Measurements from ENCODE around the gene MICALL2. TPM values are rescaled to one million over a fixed set of nuclear protein-coding genes. Genes with fewer than 3 reads are reported as not detected.

Gene MICALL2
- total RNA-seq, 1 donor from 2014 or later: 14.7 TPM

GRCh38 chr7:1478480-1478879 is 19.2 kb upstream of the MICALL2 start:
- no peak for DNase-seq (ENCODE audit: low read depth)
- no peak for TF ChIP-seq CTCF (IDR thresholded peaks at IDR 0.05; ENCODE audit: insufficient read depth, low read length, poor library complexity, severe bottlenecking)
- Histone ChIP-seq H3K4me3 (ENCODE audit: low read depth, low read length) (no peak overlapping the region), H3K36me3 (ENCODE audit: control insufficient read depth, insufficient read depth, low read length) (no peaks in the 10 kb centered on the region), H3K27me3 (ENCODE audit: control insufficient read depth, insufficient read depth, low read length) (no peaks in the 10 kb centered on the region)

- TF ChIP-seq CTCF (IDR thresholded peaks at IDR 0.05; ENCODE audit: insufficient read depth, low read length, poor library complexity, severe bottlenecking): no peak
- H3K4me3 ChIP-seq (ENCODE audit: low read depth, low read length): no peak overlapping the region
- DNase-seq (ENCODE audit: low read depth): no peak
- no peaks in the 10 kb centered on the region for H3K27me3 ChIP-seq (ENCODE audit: control insufficient read depth, insufficient read depth, low read length)
- no peaks in the 10 kb centered on the region for H3K36me3 ChIP-seq (ENCODE audit: control insufficient read depth, insufficient read depth, low read length)
Observed at GRCh38 chr7:1476859-1477258, 17.6 kb upstream of the MICALL2 start.

- Histone ChIP-seq H3K36me3 (ENCODE audit: control insufficient read depth, insufficient read depth, low read length) (no peaks in the 10 kb centered on the region), H3K27me3 (ENCODE audit: control insufficient read depth, insufficient read depth, low read length) (no peaks in the 10 kb centered on the region), H3K4me3 (ENCODE audit: low read depth, low read length) (no peak overlapping the region)
- TF ChIP-seq CTCF (IDR thresholded peaks at IDR 0.05; ENCODE audit: insufficient read depth, low read length, poor library complexity, severe bottlenecking): no peak
- no peak for DNase-seq (ENCODE audit: low read depth)
Observed at GRCh38 chr7:1475991-1476390, 16.7 kb upstream of the MICALL2 start.

GRCh38 chr7:1475393-1475792 is 16.1 kb upstream of the MICALL2 start:
- TF ChIP-seq CTCF (IDR thresholded peaks at IDR 0.05; ENCODE audit: insufficient read depth, low read length, poor library complexity, severe bottlenecking): no peak
- no peak for DNase-seq (ENCODE audit: low read depth)
- no peak overlapping the region for H3K4me3 ChIP-seq (ENCODE audit: low read depth, low read length)
- no peaks in the 10 kb centered on the region for H3K36me3 ChIP-seq (ENCODE audit: control insufficient read depth, insufficient read depth, low read length)
- no peaks in the 10 kb centered on the region for H3K27me3 ChIP-seq (ENCODE audit: control insufficient read depth, insufficient read depth, low read length)

GRCh38 chr7:1474736-1475135 is 15.5 kb upstream of the MICALL2 start:
- no peak for TF ChIP-seq CTCF (IDR thresholded peaks at IDR 0.05; ENCODE audit: insufficient read depth, low read length, poor library complexity, severe bottlenecking)
- DNase-seq (ENCODE audit: low read depth): no peak
- H3K4me3 ChIP-seq (ENCODE audit: low read depth, low read length): no peak overlapping the region
- no peaks in the 10 kb centered on the region for H3K36me3 ChIP-seq (ENCODE audit: control insufficient read depth, insufficient read depth, low read length)
- H3K27me3 ChIP-seq (ENCODE audit: control insufficient read depth, insufficient read depth, low read length): no peaks in the 10 kb centered on the region

GRCh38 chr7:1473864-1474512 is 14.7 kb upstream of the MICALL2 start:
- TF ChIP-seq CTCF (IDR thresholded peaks at IDR 0.05; ENCODE audit: insufficient read depth, low read length, poor library complexity, severe bottlenecking): peak; percentile 90
- no peaks in the 10 kb centered on the region for H3K27me3 ChIP-seq (ENCODE audit: control insufficient read depth, insufficient read depth, low read length)
- DNase-seq (ENCODE audit: low read depth): no peak
- no peak overlapping the region for H3K4me3 ChIP-seq (ENCODE audit: low read depth, low read length)
- no peaks in the 10 kb centered on the region for H3K36me3 ChIP-seq (ENCODE audit: control insufficient read depth, insufficient read depth, low read length)

Data from kidney epithelial cell (primary cell).